T-helper 17 cell (primary cell): ENCODE data around the gene NUDT9. TPM values are rescaled to one million over a fixed set of nuclear protein-coding genes. Genes with fewer than 3 reads are reported as not detected.
"Not testable (repeated sequence)": the region's sequence is repeated elsewhere in the genome, so short reads cannot be mapped to it uniquely, and the experiment has no call there.

ENCODE experiments used
- ATAC-seq: fragments of 150-1000 bp; cut with Tn5 transposase; 2 replicates; pipeline ENCODE4 v1.10.0; 2021; ENCODE audit warnings: mild to moderate bottlenecking, moderate library complexity
- DNase-seq, 3 donors: peaks; one replicate each; pipeline versions ENCODE4 v3.0.0 to v3.0.0-alpha.2; 2020 to 2021
- H3K9me3 ChIP-seq: one replicate; pipeline ENCODE4 v1.7.0; 2013; ENCODE audit warnings: low read length, mild to moderate bottlenecking; ENCODE audit not compliant: control insufficient read depth, poor library complexity, severe bottlenecking
- H3K27ac Mint-ChIP-seq: one replicate; pipeline ENCODE4 v1.8.0; 2022; ENCODE audit warnings: mild to moderate bottlenecking, moderate library complexity, mixed read lengths
- H3K27me3 Mint-ChIP-seq: one replicate; pipeline ENCODE4 v1.8.0; 2022; ENCODE audit warnings: mixed read lengths
- H3K36me3 Mint-ChIP-seq: one replicate; pipeline ENCODE4 v1.8.0; 2022; ENCODE audit warnings: low read depth, mixed read lengths
- H3K4me1 Mint-ChIP-seq: one replicate; pipeline ENCODE4 v1.8.0; 2022; ENCODE audit warnings: mild to moderate bottlenecking, mixed read lengths
- H3K4me3 Mint-ChIP-seq: one replicate; pipeline ENCODE4 v1.8.0; 2022; ENCODE audit warnings: mild to moderate bottlenecking, moderate library complexity, mixed read lengths
- total RNA-seq, 4 donors: library from RNA in 2 of 4; stranded (reverse) in 2 of 4; gene quantifications; one replicate each; pipeline ENCODE4 v1.2.3 and lab custom pipeline; 2022 to 2026

NUDT9 gene
- total RNA-seq, 2 donors from 2014 or later = 6.2 to 9.7 TPM

GRCh38 chr4:87490664-87491369 is 68.4 kb downstream of the NUDT9 start:
- DNase-seq (no peak), ATAC-seq (no peak)
- Mint-ChIP-seq H3K4me1 (no peaks in the 10 kb centered on the region), H3K4me3 (no peak overlapping the region), H3K27ac (no peak overlapping the region), H3K27me3 (no peaks in the 10 kb centered on the region), H3K36me3 (peaks cover 5% of the 10 kb centered on the region)
- H3K9me3 ChIP-seq = no peaks in the 10 kb centered on the region

- ATAC-seq = no peak
Measured at GRCh38 chr4:87491436-87491835, 69.1 kb downstream of the NUDT9 start.

GRCh38 chr4:87491851-87492250 is 69.5 kb downstream of the NUDT9 start:
- not testable (repeated sequence) for H3K4me1 Mint-ChIP-seq, DNase-seq, H3K9me3 ChIP-seq, H3K36me3 Mint-ChIP-seq, ATAC-seq, H3K27ac Mint-ChIP-seq, H3K4me3 Mint-ChIP-seq, H3K27me3 Mint-ChIP-seq

More at GRCh38 chr4:87491436-87491835, 69.1 kb downstream of the NUDT9 start:
- Mint-ChIP-seq H3K4me1 (no peaks in the 10 kb centered on the region), H3K27me3 (no peaks in the 10 kb centered on the region), H3K4me3 (no peak overlapping the region), H3K27ac (no peak overlapping the region), H3K36me3 (peaks cover 2% of the 10 kb centered on the region)
- H3K9me3 ChIP-seq = no peaks in the 10 kb centered on the region
- no peak for DNase-seq

GRCh38 chr4:87493115-87493514 is 70.7 kb downstream of the NUDT9 start:
- ATAC-seq (no peak), DNase-seq (no peak)
- H3K4me3 Mint-ChIP-seq = no peak overlapping the region
- H3K9me3 ChIP-seq = no peaks in the 10 kb centered on the region
- H3K36me3 Mint-ChIP-seq = no peaks in the 10 kb centered on the region
- H3K27ac Mint-ChIP-seq = no peak overlapping the region
- H3K27me3 Mint-ChIP-seq = no peaks in the 10 kb centered on the region
- H3K4me1 Mint-ChIP-seq = no peaks in the 10 kb centered on the region

- DNase-seq = no peak
- H3K27ac Mint-ChIP-seq = no peak overlapping the region
- no peaks in the 10 kb centered on the region for H3K36me3 Mint-ChIP-seq
- no peaks in the 10 kb centered on the region for H3K27me3 Mint-ChIP-seq
- H3K4me1 Mint-ChIP-seq = peaks cover 7% of the 10 kb centered on the region
- no peak for ATAC-seq
- no peaks in the 10 kb centered on the region for H3K9me3 ChIP-seq
- no peak overlapping the region for H3K4me3 Mint-ChIP-seq
Measured at GRCh38 chr4:87497159-87497558, 74.8 kb downstream of the NUDT9 start.

GRCh38 chr4:87497578-87497977 is 75.2 kb downstream of the NUDT9 start:
- ATAC-seq = no peak
- H3K36me3 Mint-ChIP-seq = no peaks in the 10 kb centered on the region
- H3K27ac Mint-ChIP-seq = no peak overlapping the region

GRCh38 chr4:87498446-87498900 is 76.1 kb downstream of the NUDT9 start:
- Mint-ChIP-seq H3K36me3 (no peaks in the 10 kb centered on the region), H3K4me3 (no peak overlapping the region), H3K27ac (peak overlapping the region; percentile 9), H3K4me1 (peaks cover 7% of the 10 kb centered on the region), H3K27me3 (peaks cover 6% of the 10 kb centered on the region)
- H3K9me3 ChIP-seq = no peaks in the 10 kb centered on the region
- DNase-seq (no peak), ATAC-seq (no peak)

More at GRCh38 chr4:87497578-87497977, 75.2 kb downstream of the NUDT9 start:
- no peak for DNase-seq
- H3K27me3 Mint-ChIP-seq = peaks cover 4% of the 10 kb centered on the region
- peaks cover 7% of the 10 kb centered on the region for H3K4me1 Mint-ChIP-seq
- H3K9me3 ChIP-seq = no peaks in the 10 kb centered on the region
- no peak overlapping the region for H3K4me3 Mint-ChIP-seq

- no peaks in the 10 kb centered on the region for H3K9me3 ChIP-seq
- DNase-seq = no peak
- Mint-ChIP-seq H3K36me3 (no peaks in the 10 kb centered on the region), H3K4me3 (peak overlapping the region; percentile 36), H3K27me3 (peaks cover 6% of the 10 kb centered on the region), H3K27ac (no peak overlapping the region), H3K4me1 (peaks cover 7% of the 10 kb centered on the region)
- no peak for ATAC-seq
Measured at GRCh38 chr4:87499403-87500091, 77.2 kb downstream of the NUDT9 start.

GRCh38 chr4:87500092-87500462 is 77.7 kb downstream of the NUDT9 start:
- H3K36me3 Mint-ChIP-seq = no peaks in the 10 kb centered on the region
- ATAC-seq = no peak
- no peak overlapping the region for H3K4me3 Mint-ChIP-seq

GRCh38 chr4:87502580-87503238 is 80.3 kb downstream of the NUDT9 start:
- Mint-ChIP-seq H3K27me3 (peaks cover 6% of the 10 kb centered on the region), H3K36me3 (no peaks in the 10 kb centered on the region), H3K4me3 (no peak overlapping the region), H3K27ac (no peak overlapping the region), H3K4me1 (peaks cover 7% of the 10 kb centered on the region)
- ATAC-seq = no peak
- no peaks in the 10 kb centered on the region for H3K9me3 ChIP-seq
- DNase-seq = no peak

More at GRCh38 chr4:87500092-87500462, 77.7 kb downstream of the NUDT9 start:
- H3K27me3 Mint-ChIP-seq = peaks cover 6% of the 10 kb centered on the region
- no peak for DNase-seq
- peaks cover 7% of the 10 kb centered on the region for H3K4me1 Mint-ChIP-seq
- H3K27ac Mint-ChIP-seq = no peak overlapping the region
- H3K9me3 ChIP-seq = no peaks in the 10 kb centered on the region

GRCh38 chr4:87505862-87506261 is 83.5 kb downstream of the NUDT9 start:
- no peak overlapping the region for H3K4me3 Mint-ChIP-seq
- DNase-seq (no peak), ATAC-seq (no peak)
- peaks cover 6% of the 10 kb centered on the region for H3K27me3 Mint-ChIP-seq
- H3K36me3 Mint-ChIP-seq = no peaks in the 10 kb centered on the region
- H3K4me1 Mint-ChIP-seq = no peaks in the 10 kb centered on the region
- H3K9me3 ChIP-seq = no peaks in the 10 kb centered on the region
- H3K27ac Mint-ChIP-seq = no peak overlapping the region

- Mint-ChIP-seq H3K4me3 (no peak overlapping the region), H3K27me3 (peaks cover 6% of the 10 kb centered on the region), H3K4me1 (no peaks in the 10 kb centered on the region), H3K27ac (no peak overlapping the region), H3K36me3 (no peaks in the 10 kb centered on the region)
- DNase-seq = no peak
- no peak for ATAC-seq
- no peaks in the 10 kb centered on the region for H3K9me3 ChIP-seq
Measured at GRCh38 chr4:87506974-87507701, 84.8 kb downstream of the NUDT9 start.
